Measurements from ENCODE around the gene TBC1D7. TPM values are rescaled to one million over a fixed set of nuclear protein-coding genes. Genes with fewer than 3 reads are reported as not detected.

The TBC1D7 gene
- 10 to 100 TPM in 3 of 4 donors, 1 to 10 TPM in 1; 8.3 to 15.4 (median 12.2) TPM for total RNA-seq

- WGBS: 1% methylated on average over 21 of the region's 63 CpGs
- peak within 1 kb of the TSS; percentile 93 for H3K27ac ChIP-seq
- H3K4me1 ChIP-seq: peaks cover 19% of the 10 kb centered on the region
- no peaks in the 10 kb centered on the region for H3K9me3 ChIP-seq
- peak within 1 kb of the TSS; percentile 84 for H3K4me3 ChIP-seq
- TF ChIP-seq EP300 (IDR thresholded peaks at IDR 0.05) (no peak), POLR2A (IDR thresholded peaks at IDR 0.05) (peak; percentile 38 to 80), POLR2AphosphoS5 (IDR thresholded peaks at IDR 0.05) (peak in 2 of 3 donors; percentile 5 to 6), CTCF (IDR thresholded peaks at IDR 0.05) (peak in 1 of 2 donors; percentile 7)
- peak; percentile 95 to 96 for DNase-seq (ENCODE audit: low spot score in 2 of 2)
- H3K27me3 ChIP-seq: no peaks in the 10 kb centered on the region
- peaks cover 20% of the 10 kb centered on the region for H3K36me3 ChIP-seq
Observed at GRCh38 chr6:13328076-13328874, at the start of gene TBC1D7. Gene TBC1D7, minus strand, starts transcription at chr6:13328537. Its CDS starts 1,639 bp downstream, at chr6:13326898.

GRCh38 chr6:13377054-13377758 is 48.9 kb upstream of the TBC1D7 start:
- Histone ChIP-seq H3K4me1 (peaks cover 26% of the 10 kb centered on the region), H3K27me3 (no peaks in the 10 kb centered on the region), H3K27ac (no peak overlapping the region), H3K4me3 (no peak overlapping the region), H3K9me3 (no peaks in the 10 kb centered on the region), H3K36me3 (no peaks in the 10 kb centered on the region)
- 90% methylated on average over 2 of the region's 2 CpGs for WGBS
- TF ChIP-seq POLR2A (IDR thresholded peaks at IDR 0.05): no peak
- no peak for TF ChIP-seq CTCF (IDR thresholded peaks at IDR 0.05)
- no peak for TF ChIP-seq EP300 (IDR thresholded peaks at IDR 0.05)
- TF ChIP-seq POLR2AphosphoS5 (IDR thresholded peaks at IDR 0.05): no peak
- DNase-seq (ENCODE audit: low spot score in 2 of 2): peak in 1 of 2 donors; percentile 32

GRCh38 chr6:13375360-13375878 is 47.1 kb upstream of the TBC1D7 start:
- H3K9me3 ChIP-seq: no peaks in the 10 kb centered on the region
- no peaks in the 10 kb centered on the region for H3K36me3 ChIP-seq
- no peak overlapping the region for H3K4me3 ChIP-seq
- H3K27ac ChIP-seq: no peak overlapping the region
- peaks cover 16% of the 10 kb centered on the region for H3K4me1 ChIP-seq
- TF ChIP-seq POLR2A (IDR thresholded peaks at IDR 0.05): no peak
- no peak for TF ChIP-seq EP300 (IDR thresholded peaks at IDR 0.05)
- no peak for TF ChIP-seq POLR2AphosphoS5 (IDR thresholded peaks at IDR 0.05)
- TF ChIP-seq CTCF (IDR thresholded peaks at IDR 0.05): no peak
- no peak for DNase-seq (ENCODE audit: low spot score in 2 of 2)
- WGBS: 92% methylated on average over 9 of the region's 9 CpGs
- H3K27me3 ChIP-seq: no peaks in the 10 kb centered on the region

- no peak overlapping the region for H3K27ac ChIP-seq
- H3K4me3 ChIP-seq: no peak overlapping the region
- WGBS: 93% methylated on average over 1 of the region's 1 CpG
- no peaks in the 10 kb centered on the region for H3K27me3 ChIP-seq
- peaks cover 4% of the 10 kb centered on the region for H3K4me1 ChIP-seq
- TF ChIP-seq CTCF (IDR thresholded peaks at IDR 0.05) (no peak), POLR2A (IDR thresholded peaks at IDR 0.05) (no peak), POLR2AphosphoS5 (IDR thresholded peaks at IDR 0.05) (no peak), EP300 (IDR thresholded peaks at IDR 0.05) (no peak)
- no peak for DNase-seq (ENCODE audit: low spot score in 2 of 2)
- H3K9me3 ChIP-seq: no peaks in the 10 kb centered on the region
- no peaks in the 10 kb centered on the region for H3K36me3 ChIP-seq
Observed at GRCh38 chr6:13373919-13374318, 45.6 kb upstream of the TBC1D7 start.

GRCh38 chr6:13373488-13373886 is 45.1 kb upstream of the TBC1D7 start:
- peak in 1 of 2 donors; percentile 1 for DNase-seq (ENCODE audit: low spot score in 2 of 2)
- H3K27me3 ChIP-seq: no peaks in the 10 kb centered on the region
- H3K9me3 ChIP-seq: no peaks in the 10 kb centered on the region
- 60% methylated on average over 1 of the region's 1 CpG for WGBS
- TF ChIP-seq EP300 (IDR thresholded peaks at IDR 0.05) (no peak), POLR2AphosphoS5 (IDR thresholded peaks at IDR 0.05) (no peak), CTCF (IDR thresholded peaks at IDR 0.05) (no peak), POLR2A (IDR thresholded peaks at IDR 0.05) (no peak)
- no peaks in the 10 kb centered on the region for H3K36me3 ChIP-seq
- no peak overlapping the region for H3K27ac ChIP-seq
- peaks cover 3% of the 10 kb centered on the region for H3K4me1 ChIP-seq
- no peak overlapping the region for H3K4me3 ChIP-seq

Measured in suprapubic skin (tissue), 4 donors.